Inflammatory macrophage treated with lipopolysaccharide for 1 hour (primary cell): ENCODE measurements around the gene CALHM2.
"Not testable (repeated sequence)": the region's sequence is repeated elsewhere in the genome, so short reads cannot be mapped to it uniquely, and the experiment has no call there.

Source experiments
- DNase-seq, 2 donors: peaks; one replicate each; pipeline ENCODE4 v3.0.0-alpha.2; 2020 to 2022

CALHM2 gene

DNA sequence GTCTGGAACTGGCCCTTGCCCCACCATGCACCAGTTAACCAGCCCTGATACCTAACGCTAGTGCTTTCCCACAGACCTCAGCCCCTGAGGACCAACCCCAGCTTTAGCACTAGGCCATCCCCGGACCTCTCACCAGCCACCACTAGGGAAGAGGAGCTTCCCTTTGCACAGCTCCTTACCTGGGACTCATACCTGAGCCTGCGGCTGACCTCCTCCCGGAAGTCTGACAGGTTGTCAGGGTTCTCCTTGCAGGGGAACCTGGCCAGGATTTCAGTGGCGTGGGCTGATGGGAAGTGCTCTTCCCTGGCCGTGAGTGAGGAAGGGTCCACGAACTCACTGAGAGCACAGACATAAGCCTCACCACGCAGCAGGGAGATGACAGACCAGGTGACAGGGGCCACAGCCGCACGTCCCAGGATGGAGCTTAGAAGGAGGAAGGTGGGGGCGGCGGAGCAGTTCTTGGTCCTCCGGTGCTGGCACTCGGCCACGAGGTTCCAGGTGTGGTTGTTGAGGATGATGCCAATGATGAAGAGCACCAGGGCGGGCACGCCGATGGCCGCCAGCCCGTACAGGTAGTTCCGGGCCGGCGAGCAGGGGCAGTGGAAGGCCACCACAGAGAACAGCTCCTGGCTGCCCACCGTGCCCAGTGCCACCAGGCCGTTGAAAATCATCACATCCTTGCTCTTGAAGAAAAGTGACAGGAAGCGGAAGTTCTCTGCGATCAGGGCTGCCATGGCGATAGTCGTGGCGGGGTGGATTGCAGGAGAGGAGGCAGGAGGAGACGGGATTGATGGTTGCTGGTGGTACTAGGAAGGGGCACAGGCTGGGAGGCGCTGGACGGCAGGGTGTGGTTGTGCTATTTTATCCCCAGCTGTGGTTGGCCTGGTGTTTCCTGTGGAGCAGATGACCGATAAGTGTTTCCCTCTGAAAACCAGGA lies 2.7 kb downstream of the CALHM2 start:
- DNase-seq, result no peak

DNA sequence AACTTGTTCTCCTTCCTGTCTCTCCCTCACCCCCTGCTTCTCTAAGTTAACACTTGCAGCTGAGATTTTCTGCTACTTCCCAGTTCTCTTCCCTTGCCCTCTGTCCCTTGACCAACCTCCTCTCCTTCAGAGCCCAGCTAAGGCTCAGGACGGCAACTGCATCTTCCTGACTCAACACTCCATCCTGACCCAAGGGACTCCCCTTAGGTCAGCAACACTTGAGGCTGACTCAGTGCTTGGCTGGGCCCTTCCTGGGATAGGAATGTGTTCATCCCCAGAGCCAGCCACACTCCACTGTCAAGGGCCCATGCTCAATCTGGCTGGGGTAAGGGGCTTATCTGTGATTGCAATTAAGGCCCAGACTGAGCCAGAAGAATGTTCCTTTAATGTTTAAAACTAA lies 3.4 kb downstream of the CALHM2 start:
- peak; percentile 45 to 74 for DNase-seq

DNA sequence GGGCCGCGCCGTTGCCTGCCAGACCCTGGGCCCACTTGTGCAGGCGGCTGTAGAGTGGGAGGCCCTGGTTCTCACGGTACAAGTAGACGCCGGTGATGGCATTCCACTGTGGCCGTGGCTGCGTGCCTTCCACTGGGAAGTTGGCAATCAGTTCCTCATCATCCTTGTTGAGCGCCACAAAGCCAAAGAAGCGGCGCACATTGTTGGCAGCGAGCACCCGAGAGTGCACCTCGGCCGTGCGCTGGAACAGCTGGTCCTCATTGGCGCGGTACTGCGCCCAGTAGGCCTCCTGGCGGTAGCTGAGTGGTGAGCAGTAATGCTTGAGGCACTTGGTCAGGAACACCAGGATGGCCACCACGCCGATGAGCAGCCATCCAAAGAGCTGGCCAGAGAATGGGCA lies 5.0 kb downstream of the CALHM2 start:
- no peak for DNase-seq

DNA sequence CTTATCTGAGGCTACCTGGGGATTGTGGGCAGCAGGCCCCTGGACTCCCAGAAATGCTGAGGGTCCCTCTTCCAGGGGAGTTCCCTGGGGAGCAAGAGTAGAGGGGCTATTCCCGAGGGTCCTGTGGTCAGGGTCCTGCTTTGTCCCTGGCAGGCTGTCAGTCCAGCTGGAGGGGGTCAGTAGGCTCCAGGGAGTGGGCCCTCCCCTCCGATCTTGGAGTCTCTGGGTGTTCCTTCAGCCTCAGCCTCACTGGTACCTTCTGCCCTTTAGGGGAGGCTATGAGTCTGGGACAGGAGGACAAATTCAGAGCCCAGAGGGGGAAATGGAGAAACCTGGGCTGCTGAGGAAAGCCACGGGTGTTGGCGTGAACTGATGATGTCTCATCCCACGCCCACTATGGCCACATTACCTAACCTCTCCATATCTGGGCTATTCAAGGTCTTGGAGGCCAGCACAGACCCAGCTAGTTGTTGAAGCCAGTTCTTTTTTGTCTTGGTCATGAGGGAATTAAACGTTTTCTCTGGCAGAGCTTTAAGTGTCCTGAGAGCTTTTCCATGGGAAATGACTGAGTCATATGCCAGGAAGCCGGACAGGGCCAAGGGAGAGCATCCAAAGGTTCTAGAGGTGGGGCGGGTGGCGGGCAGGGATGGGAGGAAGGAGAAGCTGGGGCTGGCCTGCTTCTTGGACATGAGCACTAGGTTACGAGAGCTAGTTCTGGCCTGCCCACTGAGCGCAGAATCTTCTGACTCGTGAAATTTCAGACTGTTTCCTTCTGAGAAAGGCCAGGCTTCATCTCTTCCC lies 6.2 kb downstream of the CALHM2 start:
- peak; percentile 14 to 51 for DNase-seq

DNA sequence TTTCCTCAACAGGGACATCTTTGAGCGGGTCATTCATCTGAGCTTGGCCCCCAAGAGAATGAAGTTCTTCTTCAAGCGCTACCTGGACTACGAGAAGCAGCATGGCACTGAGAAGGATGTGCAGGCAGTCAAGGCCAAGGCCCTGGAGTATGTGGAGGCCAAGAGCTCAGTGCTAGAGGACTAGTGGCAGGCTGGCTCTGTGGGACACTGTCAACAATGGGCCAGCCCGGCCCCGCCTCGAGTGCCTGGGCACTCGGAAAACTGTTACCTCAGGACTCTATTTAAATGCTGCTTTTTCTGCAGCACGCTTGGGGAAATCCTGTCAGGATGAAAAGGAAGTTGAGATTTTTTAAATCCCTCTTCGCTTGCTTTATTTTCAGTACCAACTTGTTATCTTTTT lies 6.8 kb downstream of the CALHM2 start:
- DNase-seq, result no peak

DNA sequence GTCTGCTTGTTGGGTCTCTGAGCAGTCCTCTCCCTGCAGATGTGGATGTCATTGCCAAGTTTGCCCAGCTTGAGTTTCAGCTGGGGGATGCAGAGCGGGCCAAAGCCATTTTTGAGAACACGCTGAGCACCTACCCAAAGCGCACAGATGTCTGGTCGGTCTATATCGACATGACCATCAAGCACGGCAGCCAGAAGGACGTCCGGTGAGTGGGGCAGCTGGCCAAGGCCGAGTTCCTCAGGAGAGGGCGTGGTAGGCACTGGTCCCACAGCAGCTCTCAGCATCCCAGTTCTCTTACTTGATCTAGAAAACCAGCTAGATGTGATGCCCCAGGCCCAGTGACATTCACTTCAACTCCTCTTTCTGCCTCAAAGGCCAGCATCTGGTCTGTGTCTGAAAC lies 7.7 kb downstream of the CALHM2 start:
- no peak for DNase-seq

DNA sequence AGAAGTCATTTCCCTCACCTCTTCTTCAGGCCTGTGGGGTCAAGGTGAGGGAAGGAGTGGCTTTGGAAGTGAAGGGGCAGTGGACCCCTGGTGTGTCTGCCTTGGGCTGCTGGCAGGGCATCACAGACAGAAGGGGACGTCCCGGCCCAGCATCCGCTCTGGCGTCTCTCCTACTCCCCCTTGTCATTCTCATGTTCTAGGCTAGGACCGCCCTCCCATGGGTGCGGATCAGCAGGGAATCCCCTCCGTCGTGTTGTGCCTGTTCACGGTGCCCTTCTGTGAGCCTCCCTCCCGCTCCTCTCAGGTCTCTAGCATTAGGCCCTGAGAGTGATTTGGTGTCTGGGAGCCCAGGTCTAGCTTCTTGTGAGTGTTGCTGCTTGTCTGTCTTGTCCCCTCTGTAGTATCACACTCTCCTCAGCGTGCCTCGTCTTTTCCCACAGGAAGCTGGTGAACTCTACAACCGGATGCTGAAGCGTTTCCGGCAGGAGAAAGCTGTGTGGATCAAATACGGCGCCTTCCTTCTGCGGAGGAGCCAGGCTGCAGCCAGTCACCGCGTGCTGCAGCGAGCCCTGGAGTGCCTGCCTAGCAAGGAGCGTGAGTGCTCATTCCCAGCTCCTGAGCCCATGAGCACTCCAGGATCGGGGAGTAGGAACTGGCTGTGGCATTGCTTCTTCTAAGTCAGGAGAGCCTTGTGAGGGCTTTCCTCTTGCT lies 8.5 kb downstream of the CALHM2 start:
- DNase-seq, result no peak

DNA sequence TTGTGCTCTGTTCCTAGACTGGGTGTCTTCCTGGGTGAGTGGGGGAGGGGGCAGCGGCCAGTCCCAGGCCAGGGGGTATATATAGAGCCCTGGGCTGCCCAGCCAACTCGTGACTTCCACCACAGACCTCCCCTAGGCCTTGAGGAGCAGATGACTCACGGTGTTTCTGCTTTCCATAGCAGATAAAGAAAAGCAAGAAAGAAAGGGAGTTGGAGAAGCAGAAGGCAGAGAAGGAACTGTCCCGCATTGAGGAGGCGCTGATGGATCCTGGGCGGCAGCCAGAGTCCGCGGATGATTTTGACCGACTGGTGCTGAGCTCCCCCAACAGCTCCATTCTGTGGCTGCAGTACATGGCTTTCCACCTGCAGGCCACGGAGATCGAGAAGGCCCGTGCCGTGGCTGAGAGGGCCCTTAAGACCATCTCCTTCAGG lies 10.1 kb downstream of the CALHM2 start:
- DNase-seq, result peak; percentile 21 to 56

DNA sequence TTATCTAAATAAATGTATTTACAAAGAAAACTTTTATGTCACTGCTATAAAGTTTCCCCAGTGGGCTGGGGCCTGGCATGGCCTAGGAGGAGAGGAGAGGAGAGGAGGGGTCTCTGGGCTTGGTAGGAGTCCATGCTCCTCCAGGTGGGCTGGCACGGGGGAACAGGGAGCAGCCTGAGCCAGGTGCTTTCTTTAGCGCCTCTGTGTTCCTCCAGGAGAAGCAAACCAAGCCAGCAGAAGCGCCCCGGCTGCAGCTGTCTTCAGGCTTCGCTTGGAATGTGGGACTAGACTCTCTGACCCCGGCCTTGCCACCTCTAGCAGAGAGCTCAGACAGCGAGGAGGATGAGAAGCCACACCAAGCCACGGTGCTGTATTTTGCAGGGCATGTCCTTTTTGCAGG lies 10.6 kb downstream of the CALHM2 start:
- no peak for DNase-seq

DNA sequence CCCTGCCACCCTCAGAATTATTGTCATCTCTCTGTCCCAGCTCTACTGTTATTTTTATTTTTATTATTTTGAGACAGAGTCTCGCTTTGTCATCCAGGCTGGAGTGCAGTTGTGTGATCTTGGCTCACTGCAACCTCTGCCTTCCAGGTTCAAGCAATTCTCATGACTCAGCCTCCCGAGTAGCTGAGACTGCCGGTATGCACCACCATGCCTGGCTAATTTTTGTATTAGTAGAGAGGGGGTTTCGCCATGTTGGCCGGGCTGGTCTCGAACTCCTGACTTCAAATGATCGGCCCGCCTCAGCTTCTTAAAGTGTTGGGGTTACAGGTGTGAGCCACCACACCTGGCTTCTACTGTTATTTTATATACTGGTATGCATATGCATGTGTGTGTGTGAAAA lies 11.0 kb downstream of the CALHM2 start:
- no peak for DNase-seq

DNA sequence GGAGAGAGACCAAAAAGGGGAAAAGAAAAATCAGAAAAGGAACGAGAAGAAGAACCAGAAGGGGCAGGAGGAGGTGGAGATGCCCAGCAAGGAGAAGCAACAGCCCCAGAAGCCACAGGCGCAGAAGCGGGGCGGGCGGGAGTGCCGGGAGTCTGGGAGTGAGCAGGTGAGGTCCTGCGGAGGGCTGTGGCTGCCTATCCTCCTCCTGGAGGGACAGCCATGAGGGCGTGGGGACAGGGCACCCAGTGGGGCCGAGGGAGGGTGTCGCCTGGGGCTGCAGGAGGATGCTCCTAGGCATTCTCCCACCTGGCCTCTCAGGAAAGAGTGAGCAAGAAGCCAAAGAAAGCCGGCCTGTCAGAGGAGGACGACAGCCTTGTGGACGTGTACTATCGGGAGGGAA lies 11.8 kb downstream of the CALHM2 start:
- DNase-seq, result no peak

DNA sequence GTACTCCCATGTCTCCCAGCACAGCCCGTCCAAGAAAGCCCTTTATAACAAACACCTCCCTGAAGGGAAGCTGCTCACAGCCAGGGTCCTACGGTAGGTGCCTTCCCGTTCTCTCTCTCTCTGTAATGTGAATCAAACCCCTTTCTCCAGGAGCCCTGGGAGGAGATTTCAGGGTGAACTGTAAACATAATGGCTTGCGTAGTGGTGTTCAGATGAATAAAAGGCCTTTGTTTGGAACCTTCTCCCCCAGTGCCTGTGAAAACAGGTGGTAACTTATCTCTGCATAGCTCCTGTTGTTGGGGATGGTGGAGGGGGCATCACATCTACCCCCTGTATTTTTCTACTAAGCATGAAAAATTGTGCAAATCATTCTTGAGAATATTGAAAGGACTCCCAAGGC lies 12.4 kb downstream of the CALHM2 start:
- no peak for DNase-seq

DNA sequence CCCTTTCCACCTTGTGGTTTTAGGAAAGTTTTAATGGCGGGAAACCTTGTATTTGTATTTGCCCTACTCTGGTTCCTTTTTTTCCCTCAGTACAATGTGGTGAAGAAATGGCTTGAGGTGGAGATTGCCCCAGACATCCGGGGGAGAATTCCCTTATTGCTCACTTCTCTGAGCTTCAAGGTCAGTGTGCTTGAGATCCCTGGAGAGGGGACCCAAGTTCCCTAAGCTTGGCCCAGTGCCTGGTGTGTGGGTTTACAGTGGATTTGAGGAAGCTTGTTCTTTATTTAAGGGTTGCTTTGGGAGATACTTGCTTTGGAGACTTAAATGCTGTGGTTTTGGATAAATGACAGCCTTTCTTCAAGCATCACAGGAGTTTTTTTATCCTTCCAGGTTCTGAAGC lies 18.3 kb downstream of the CALHM2 start:
- peak; percentile 94 to 98 for DNase-seq

DNA sequence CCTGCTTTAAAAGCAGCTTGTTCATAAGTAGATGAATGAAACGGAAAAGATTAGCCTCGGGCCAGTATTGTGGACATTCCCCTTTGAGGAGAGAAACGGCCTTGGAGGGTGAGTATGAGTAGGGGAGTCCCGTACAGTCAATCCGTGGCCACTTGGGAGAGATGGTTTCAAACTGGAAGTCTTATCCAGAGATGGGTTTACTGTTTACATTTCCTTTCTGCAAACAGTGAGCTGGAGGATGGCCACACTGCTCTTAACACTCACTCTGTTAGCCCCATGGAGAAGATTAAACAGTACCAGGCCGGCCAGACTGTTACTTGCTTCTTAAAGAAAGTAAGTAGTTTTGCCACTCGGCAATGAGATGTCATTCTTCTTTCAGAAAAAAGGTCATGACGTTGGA lies 20.3 kb downstream of the CALHM2 start:
- no peak for DNase-seq

DNA sequence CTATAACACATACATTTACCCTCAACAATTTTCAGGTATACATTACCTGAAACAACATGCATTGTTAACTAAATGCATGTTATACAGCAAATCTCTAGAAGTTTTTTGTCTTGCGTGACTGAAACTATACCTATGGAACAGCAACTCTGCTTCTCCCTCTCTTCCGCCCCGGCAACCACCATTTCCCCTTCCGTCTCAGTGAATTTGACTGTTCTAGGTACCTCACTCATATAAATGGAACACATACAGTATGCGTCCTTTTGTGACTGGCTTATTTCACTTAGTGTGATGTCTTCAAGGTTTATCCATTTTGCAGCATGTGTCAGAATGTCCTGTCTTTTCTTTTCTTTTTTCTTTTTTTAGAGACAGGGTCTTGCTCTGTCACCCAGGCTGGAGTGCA lies 22.5 kb downstream of the CALHM2 start:
- DNase-seq, result no peak

DNA sequence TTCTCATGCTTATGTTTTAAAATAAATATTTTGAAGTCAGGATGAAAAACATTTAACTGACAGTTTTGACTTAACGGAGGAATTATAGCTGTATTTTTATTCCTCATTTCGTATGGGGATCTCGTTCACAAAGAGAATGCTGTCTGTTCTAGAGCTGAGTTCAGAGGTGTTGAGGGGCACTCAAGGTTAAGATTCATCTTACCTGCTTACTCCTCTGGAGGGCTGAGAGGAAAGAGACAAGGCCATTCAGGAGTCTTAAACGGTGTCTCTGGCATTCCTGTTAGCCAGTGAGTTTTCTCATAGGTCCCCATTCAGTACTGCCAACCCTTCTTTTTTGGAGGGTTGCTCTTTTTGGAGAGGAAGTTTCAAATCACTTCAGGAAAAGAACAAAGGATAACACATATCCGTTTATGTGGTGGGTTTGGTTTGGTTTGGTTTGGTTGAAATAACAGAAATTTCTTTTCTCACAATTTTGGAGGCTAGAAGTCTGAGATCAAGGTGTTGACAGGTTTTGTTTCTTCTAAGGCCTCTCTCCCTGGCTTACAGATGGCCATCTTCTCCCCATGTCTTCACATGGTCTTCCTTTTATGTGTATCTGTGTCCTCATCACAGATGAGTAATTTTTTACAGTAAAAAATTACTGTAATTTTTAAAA lies 23.1 kb downstream of the CALHM2 start:
- no peak for DNase-seq

DNA sequence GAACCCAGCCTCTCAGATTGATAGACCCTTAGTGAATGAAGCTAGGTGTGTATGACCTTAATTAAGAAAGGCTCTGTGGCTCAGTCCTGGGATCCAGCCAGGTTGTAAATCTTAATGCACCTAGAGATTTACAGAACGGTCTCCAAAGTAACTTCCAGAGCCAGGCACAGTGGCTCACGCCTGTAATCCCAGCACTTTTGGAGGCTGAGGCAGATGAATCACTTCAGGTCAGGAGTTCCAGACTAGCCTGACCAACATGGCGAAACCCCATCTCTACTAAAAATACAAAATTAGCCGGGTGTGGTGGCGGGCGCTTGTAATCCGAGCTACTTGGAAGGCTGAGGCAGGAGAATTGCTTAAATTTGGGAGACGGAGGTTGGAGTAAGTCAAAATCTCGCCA lies 24.3 kb downstream of the CALHM2 start:
- DNase-seq, result no peak

DNA sequence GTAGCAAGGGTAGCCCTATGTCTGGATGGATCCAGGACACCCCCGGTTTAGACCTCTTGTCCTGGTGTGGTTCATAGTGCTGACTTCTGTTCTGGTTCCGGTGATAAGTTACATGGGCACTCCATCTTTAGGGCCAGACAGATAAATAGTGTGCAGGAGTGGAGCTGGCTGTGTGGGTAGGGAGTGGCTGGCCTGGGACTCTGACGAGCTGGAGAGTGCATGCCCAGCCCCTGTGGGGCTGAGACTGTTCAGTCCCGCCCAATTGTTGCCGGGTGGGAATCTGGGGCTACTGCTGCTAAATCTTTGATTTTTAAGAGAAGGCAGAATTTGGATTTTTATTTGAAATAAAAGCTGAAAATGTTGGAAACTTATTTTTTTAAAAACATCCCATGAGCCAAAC lies 28.4 kb downstream of the CALHM2 start:
- DNase-seq, result no peak

DNA sequence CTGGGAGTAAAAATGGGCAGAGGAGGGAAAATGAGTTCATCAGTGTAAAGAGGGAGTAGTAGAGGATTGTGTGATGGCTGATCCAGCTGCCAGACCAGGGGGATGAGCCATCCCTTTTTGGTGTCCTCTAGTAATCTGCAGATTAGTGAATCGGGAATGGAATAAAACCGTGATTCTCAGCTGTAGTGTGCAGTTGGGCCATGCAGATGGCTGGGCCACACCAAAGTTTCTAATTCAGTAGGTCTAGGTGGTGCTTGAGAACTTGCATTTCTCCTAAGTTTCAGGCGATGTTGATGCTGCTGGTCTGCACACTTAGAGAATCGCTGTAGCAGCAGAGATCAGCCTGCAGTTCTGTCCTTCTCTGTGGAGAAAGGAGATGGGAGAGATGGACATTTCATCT lies 33.1 kb downstream of the CALHM2 start:
- no peak for DNase-seq

DNA sequence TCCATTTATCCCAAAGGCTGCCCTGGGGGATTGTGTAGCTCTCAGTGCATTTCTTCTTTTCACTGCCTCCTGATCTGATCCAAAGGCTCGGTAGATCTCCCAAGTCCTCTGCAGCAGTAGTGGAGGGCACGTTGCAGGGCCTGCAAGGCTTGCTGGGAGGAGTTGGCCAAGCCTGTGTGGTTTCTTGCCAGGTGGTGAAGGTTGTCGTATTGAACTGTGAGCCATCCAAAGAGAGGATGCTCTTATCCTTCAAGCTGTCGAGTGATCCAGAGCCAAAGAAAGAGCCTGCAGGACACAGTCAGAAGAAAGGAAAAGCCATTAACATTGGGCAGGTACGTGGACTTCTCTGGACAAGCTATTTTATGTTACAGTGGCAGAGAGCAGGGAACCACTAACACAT lies 34.6 kb downstream of the CALHM2 start:
- no peak for DNase-seq

DNA sequence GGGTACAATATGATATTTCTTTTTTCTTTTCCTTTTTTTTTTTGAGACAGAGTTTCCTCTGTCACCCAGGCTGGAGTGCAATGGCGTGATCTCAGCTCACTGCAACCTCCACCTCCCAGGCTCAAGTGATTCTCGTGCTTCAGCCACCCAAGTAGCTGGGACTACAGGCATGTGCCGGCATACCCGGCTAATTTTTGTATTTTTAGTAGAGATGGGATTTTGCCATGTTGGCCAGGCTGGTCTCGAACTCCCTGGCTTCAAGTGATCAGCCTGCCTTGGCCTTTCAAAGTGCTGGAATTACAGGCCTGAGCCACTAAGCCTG lies 35.1 kb downstream of the CALHM2 start:
- DNase-seq, result not testable (repeated sequence)

DNA sequence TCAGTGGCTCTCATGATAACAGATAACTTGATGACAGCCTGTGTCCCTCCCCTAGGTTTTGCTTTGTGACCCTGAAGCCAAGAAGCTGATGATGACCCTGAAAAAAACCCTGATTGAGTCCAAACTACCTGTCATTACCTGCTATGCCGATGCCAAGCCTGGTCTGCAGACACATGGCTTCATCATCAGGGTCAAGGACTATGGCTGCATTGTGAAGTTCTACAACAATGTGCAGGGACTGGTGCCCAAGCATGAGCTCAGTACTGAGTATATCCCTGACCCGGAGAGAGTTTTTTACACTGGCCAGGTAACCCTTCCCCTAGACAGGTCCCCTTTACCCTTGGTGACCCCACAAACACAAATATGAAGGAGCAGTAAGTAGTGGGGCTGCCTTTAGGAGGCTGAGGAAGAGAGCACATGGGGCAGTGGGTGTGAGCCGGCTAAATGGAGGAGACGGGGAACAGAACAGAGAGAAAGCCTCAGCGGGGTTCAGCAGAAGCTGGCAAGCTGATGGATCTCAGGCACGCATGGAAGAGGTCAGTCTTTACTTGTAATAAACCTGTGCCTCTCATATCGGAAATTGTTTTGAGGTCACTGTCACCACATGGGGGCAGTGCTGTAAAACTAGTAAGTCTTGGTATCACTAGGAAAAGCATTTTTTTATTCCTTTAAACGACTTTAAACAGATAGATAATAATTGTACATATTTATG lies 35.6 kb downstream of the CALHM2 start:
- peak; percentile 45 to 88 for DNase-seq
